Lower leg skin (tissue), 3 donors: ENCODE measurements around the gene CREBRF.

Source experiments
- POLR2A ChIP-seq, 2 donors: fragments of 450-650 bp; IDR thresholded peaks; one replicate each; pipeline ENCODE4 v1.6.1; 2016 to 2017; ENCODE audit warnings: antibody characterized with exemption in 2 of 2, mild to moderate bottlenecking in 1 of 2, moderate library complexity in 1 of 2
- TF ChIP-seq, protein P1 (sequence below), 3 donors: fragments of 450-650 bp; IDR thresholded peaks; one replicate each; pipeline ENCODE4 v1.5.1; 2016; ENCODE audit warnings: antibody characterized with exemption in 3 of 3, mild to moderate bottlenecking in 3 of 3, moderate library complexity in 2 of 3

DNA sequence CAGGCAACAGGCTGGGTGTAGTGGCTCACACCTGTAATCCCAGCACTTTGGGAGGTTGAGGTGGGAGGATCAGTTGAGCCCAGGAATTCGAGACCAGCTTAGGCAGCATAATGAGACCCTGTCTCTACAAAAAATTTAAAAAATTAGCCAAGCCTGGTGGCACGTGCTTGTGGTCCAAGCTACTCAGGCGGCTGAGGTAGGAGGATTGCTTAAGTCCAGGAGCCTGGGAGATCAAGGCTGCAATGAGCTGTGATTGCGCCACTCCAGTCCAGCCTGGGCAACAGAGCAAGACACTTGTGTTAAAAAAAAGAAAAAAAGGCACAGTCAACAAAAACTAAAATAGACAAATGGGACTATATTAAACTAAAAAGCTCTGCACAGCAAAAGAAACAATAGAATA, 43.3 kb upstream of the CREBRF start:
- TF ChIP-seq, protein P1, sequence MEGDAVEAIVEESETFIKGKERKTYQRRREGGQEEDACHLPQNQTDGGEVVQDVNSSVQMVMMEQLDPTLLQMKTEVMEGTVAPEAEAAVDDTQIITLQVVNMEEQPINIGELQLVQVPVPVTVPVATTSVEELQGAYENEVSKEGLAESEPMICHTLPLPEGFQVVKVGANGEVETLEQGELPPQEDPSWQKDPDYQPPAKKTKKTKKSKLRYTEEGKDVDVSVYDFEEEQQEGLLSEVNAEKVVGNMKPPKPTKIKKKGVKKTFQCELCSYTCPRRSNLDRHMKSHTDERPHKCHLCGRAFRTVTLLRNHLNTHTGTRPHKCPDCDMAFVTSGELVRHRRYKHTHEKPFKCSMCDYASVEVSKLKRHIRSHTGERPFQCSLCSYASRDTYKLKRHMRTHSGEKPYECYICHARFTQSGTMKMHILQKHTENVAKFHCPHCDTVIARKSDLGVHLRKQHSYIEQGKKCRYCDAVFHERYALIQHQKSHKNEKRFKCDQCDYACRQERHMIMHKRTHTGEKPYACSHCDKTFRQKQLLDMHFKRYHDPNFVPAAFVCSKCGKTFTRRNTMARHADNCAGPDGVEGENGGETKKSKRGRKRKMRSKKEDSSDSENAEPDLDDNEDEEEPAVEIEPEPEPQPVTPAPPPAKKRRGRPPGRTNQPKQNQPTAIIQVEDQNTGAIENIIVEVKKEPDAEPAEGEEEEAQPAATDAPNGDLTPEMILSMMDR (IDR thresholded peaks at IDR 0.05) = no peak
- TF ChIP-seq POLR2A (IDR thresholded peaks at IDR 0.05) = no peak
